ENCODE data around the gene TBC1D9. TPM values are rescaled to one million over a fixed set of nuclear protein-coding genes. Genes with fewer than 3 reads are reported as not detected.

The TBC1D9 gene
- total RNA-seq, 1 experiment from 2014 or later, result 12.5 TPM

GRCh38 chr4:140689623-140690022, 66.6 kb downstream of the TBC1D9 start:
- no TSS peak for BruUV-seq (replicated peaks)

GRCh38 chr4:140688711-140689598, 67.2 kb downstream of the TBC1D9 start:
- H3K27ac Mint-ChIP-seq (ENCODE audit: unreplicated experiment), result no peak overlapping the region
- ChIA-PET POLR2A (no interaction called here), CTCF (interaction anchor here (0.6 kb wide), 1 partner anchor 19 kb away, joined by 4 read pairs; no protein-coding TSS in a partner anchor)
- TF ChIP-seq CTCF (IDR thresholded peaks at IDR 0.05; ENCODE audit: insufficient read depth in 1 of 2, low read depth in 1 of 2, low read length in 1 of 2, severe bottlenecking in 1 of 2, unreplicated experiment in 1 of 2), result no peak
- H3K36me3 Mint-ChIP-seq (ENCODE audit: insufficient read depth, unreplicated experiment), result peaks cover 6% of the 10 kb centered on the region
- peaks cover 5% of the 10 kb centered on the region for H3K4me1 Mint-ChIP-seq (ENCODE audit: low read depth, unreplicated experiment)
- DNase-seq, result no peak
- Histone ChIP-seq H3K4me1 (no peaks in the 10 kb centered on the region), H3K9me3 (no peaks in the 10 kb centered on the region), H3K36me3 (ENCODE audit: control insufficient read depth, insufficient read depth, low read length) (no peaks in the 10 kb centered on the region), H3K27me3 (replicated peaks; ENCODE audit: control insufficient read depth, insufficient read depth, low read length) (no peaks in the 10 kb centered on the region), H3K4me3 (ENCODE audit: low read depth, low read length) (no peak overlapping the region)
- intact Hi-C loops (cut with micrococcal nuclease; ENCODE audit: unreplicated experiment), result no loop called here
- H3K9me3 Mint-ChIP-seq (ENCODE audit: unreplicated experiment), result no peaks in the 10 kb centered on the region
- BruUV-seq (replicated peaks), result no TSS peak
- H3K4me3 Mint-ChIP-seq (ENCODE audit: unreplicated experiment), result no peak overlapping the region
- H3K27me3 Mint-ChIP-seq (ENCODE audit: insufficient read depth, unreplicated experiment), result no peaks in the 10 kb centered on the region

More at GRCh38 chr4:140689623-140690022, 66.6 kb downstream of the TBC1D9 start:
- Histone ChIP-seq H3K27me3 (replicated peaks; ENCODE audit: control insufficient read depth, insufficient read depth, low read length) (no peaks in the 10 kb centered on the region), H3K4me3 (ENCODE audit: low read depth, low read length) (no peak overlapping the region), H3K9me3 (no peaks in the 10 kb centered on the region), H3K36me3 (ENCODE audit: control insufficient read depth, insufficient read depth, low read length) (no peaks in the 10 kb centered on the region), H3K4me1 (no peaks in the 10 kb centered on the region)
- no peak for DNase-seq
- CTCF ChIA-PET, result interaction anchor here (0.6 kb wide), 1 partner anchor 19 kb away, joined by 4 read pairs; no protein-coding TSS in a partner anchor
- TF ChIP-seq CTCF (IDR thresholded peaks at IDR 0.05; ENCODE audit: insufficient read depth in 1 of 2, low read depth in 1 of 2, low read length in 1 of 2, severe bottlenecking in 1 of 2, unreplicated experiment in 1 of 2), result no peak
- intact Hi-C loops (cut with micrococcal nuclease; ENCODE audit: unreplicated experiment), result no loop called here
- no peaks in the 10 kb centered on the region for H3K9me3 Mint-ChIP-seq (ENCODE audit: unreplicated experiment)
- H3K27ac Mint-ChIP-seq (ENCODE audit: unreplicated experiment), result no peak overlapping the region
- no peaks in the 10 kb centered on the region for H3K27me3 Mint-ChIP-seq (ENCODE audit: insufficient read depth, unreplicated experiment)
- H3K36me3 Mint-ChIP-seq (ENCODE audit: insufficient read depth, unreplicated experiment), result peaks cover 6% of the 10 kb centered on the region
- POLR2A ChIA-PET, result no interaction called here
- H3K4me1 Mint-ChIP-seq (ENCODE audit: low read depth, unreplicated experiment), result peaks cover 5% of the 10 kb centered on the region
- no peak overlapping the region for H3K4me3 Mint-ChIP-seq (ENCODE audit: unreplicated experiment)

- no peaks in the 10 kb centered on the region for H3K9me3 Mint-ChIP-seq (ENCODE audit: unreplicated experiment)
- H3K4me1 Mint-ChIP-seq (ENCODE audit: low read depth, unreplicated experiment), result peaks cover 5% of the 10 kb centered on the region
- BruUV-seq (replicated peaks), result no TSS peak
- no peak overlapping the region for H3K27ac Mint-ChIP-seq (ENCODE audit: unreplicated experiment)
- H3K36me3 ChIP-seq (ENCODE audit: control insufficient read depth, insufficient read depth, low read length), result no peaks in the 10 kb centered on the region
- POLR2A ChIA-PET, result no interaction called here
- no peaks in the 10 kb centered on the region for H3K4me1 ChIP-seq
- H3K27me3 ChIP-seq (replicated peaks; ENCODE audit: control insufficient read depth, insufficient read depth, low read length), result no peaks in the 10 kb centered on the region
- DNase-seq, result no peak
- CTCF ChIA-PET, result no interaction called here
- H3K27me3 Mint-ChIP-seq (ENCODE audit: insufficient read depth, unreplicated experiment), result no peaks in the 10 kb centered on the region
- no peak overlapping the region for H3K4me3 Mint-ChIP-seq (ENCODE audit: unreplicated experiment)
- intact Hi-C loops (cut with micrococcal nuclease; ENCODE audit: unreplicated experiment), result no loop called here
- H3K36me3 Mint-ChIP-seq (ENCODE audit: insufficient read depth, unreplicated experiment), result peaks cover 6% of the 10 kb centered on the region
- H3K9me3 ChIP-seq, result no peaks in the 10 kb centered on the region
- H3K4me3 ChIP-seq (ENCODE audit: low read depth, low read length), result no peak overlapping the region
- no peak for TF ChIP-seq CTCF (IDR thresholded peaks at IDR 0.05; ENCODE audit: insufficient read depth in 1 of 2, low read depth in 1 of 2, low read length in 1 of 2, severe bottlenecking in 1 of 2, unreplicated experiment in 1 of 2)
These were observed 69.4 kb downstream of the TBC1D9 start for GRCh38 chr4:140686796-140687195.

Measured in Caco-2 (cell line).